DOHH2 (cell line): Measurements from ENCODE around the gene RPL10.

Experiments used
- H3F3A ChIP-seq: fragments of 200-600 bp; sonication (generic), shearing (Covaris generic); 2 replicates; pipeline ENCODE4 v1.6.0; 2016; ENCODE audit warnings: antibody characterized with exemption, mild to moderate bottlenecking; ENCODE audit not compliant: control insufficient read depth, insufficient read depth
- H3K27ac ChIP-seq: fragments of 200-600 bp; sonication (generic); 2 replicates; pipeline ENCODE4 v1.5.1; 2014; ENCODE audit warnings: low read depth, mild to moderate bottlenecking, low read length, moderate library complexity
- H3K27me3 ChIP-seq: fragments of 200-600 bp; sonication (generic); 2 replicates; pipeline ENCODE4 v1.6.1; 2014; ENCODE audit warnings: mild to moderate bottlenecking, low read length, mixed read lengths; ENCODE audit not compliant: control insufficient read depth
- H3K36me3 ChIP-seq: fragments of 200-600 bp; sonication (generic); 2 replicates; pipeline ENCODE4 v1.6.1; 2014; ENCODE audit warnings: mild to moderate bottlenecking, low read length, moderate library complexity, mixed read lengths; ENCODE audit not compliant: control insufficient read depth
- H3K4me1 ChIP-seq: fragments of 200-600 bp; sonication (generic); 2 replicates; pipeline ENCODE4 v1.6.1; 2014; ENCODE audit warnings: mild to moderate bottlenecking, low read length, mixed read lengths; ENCODE audit not compliant: control insufficient read depth
- H3K4me2 ChIP-seq: fragments of 200-600 bp; sonication (generic); 2 replicates; pipeline ENCODE4 v1.6.0; 2014; ENCODE audit warnings: mild to moderate bottlenecking, low read length, moderate library complexity
- H3K4me3 ChIP-seq: fragments of 200-600 bp; sonication (generic); 2 replicates; pipeline ENCODE4 v1.5.1; 2014; ENCODE audit warnings: mild to moderate bottlenecking, low read length, mixed read lengths
- H3K79me2 ChIP-seq: fragments of 200-600 bp; sonication (generic); 2 replicates; pipeline ENCODE4 v1.6.1; 2014; ENCODE audit warnings: mild to moderate bottlenecking, low read length, mixed read lengths; ENCODE audit not compliant: control insufficient read depth
- H3K9me2 ChIP-seq: fragments of 200-600 bp; sonication (generic); replicated peaks from 2 replicates; pipeline ENCODE4 v1.6.1; 2014; ENCODE audit warnings: mild to moderate bottlenecking, low read length, mixed read lengths; ENCODE audit not compliant: control insufficient read depth
- H3K9me3 ChIP-seq: fragments of 200-600 bp; sonication (generic); 2 replicates; pipeline ENCODE4 v1.6.1; 2014; ENCODE audit warnings: antibody characterized with exemption, low read length, mixed read lengths; ENCODE audit not compliant: control insufficient read depth, insufficient read depth
- H4K20me1 ChIP-seq: fragments of 200-600 bp; sonication (generic); 2 replicates; pipeline ENCODE4 v1.6.0; 2014; ENCODE audit warnings: low read depth, mild to moderate bottlenecking, antibody characterized with exemption, low read length, moderate library complexity; ENCODE audit not compliant: control insufficient read depth, insufficient read depth
- CTCF ChIP-seq: fragments of 200-600 bp; sonication (generic); IDR thresholded peaks from one replicate; pipeline ENCODE4 v1.5.1; 2014; ENCODE audit warnings: antibody characterized with exemption, mild to moderate bottlenecking, low read depth, low read length; ENCODE audit not compliant: poor library complexity, severe bottlenecking
- EZH2phosphoT487 ChIP-seq: fragments of 200-600 bp; sonication (generic); IDR thresholded peaks from 2 replicates; pipeline ENCODE4 v1.6.1; 2017; ENCODE audit warnings: borderline replicate concordance, mild to moderate bottlenecking, antibody characterized with exemption, low read length, moderate library complexity, mixed read lengths

Gene RPL10

DNA sequence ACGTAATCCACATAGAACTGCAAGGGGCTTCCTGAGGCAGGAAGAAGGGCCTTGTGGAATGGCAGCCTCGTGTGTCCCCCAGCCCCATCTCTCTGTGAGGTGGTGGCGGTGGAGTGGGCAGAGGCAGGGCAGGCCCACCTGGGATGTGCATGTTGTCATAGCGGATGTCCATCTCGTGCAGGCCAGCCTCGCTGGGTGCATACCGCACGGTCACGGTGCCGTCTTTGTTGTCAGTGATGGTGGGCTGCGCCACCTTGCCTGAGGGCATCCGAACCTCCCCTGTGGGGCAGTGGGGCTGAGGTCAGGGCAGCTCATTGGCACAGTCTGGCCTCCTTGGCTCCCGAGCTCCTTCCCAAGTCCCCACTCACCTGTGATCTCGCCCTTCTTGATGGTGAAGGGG, 44.2 kb upstream of the RPL10 start:
- H3K9me3 ChIP-seq, result no peaks in the 10 kb centered on the region
- H4K20me1 ChIP-seq, result no peaks in the 10 kb centered on the region
- no peak overlapping the region for H3K4me2 ChIP-seq
- no peaks in the 10 kb centered on the region for H3K27me3 ChIP-seq
- TF ChIP-seq CTCF, result no peak
- TF ChIP-seq EZH2phosphoT487, result no peak
- no peaks in the 10 kb centered on the region for H3K4me1 ChIP-seq
- peaks cover 10% of the 10 kb centered on the region; the same call in 1 of the 2 replicates for H3K36me3 ChIP-seq
- no peak overlapping the region for H3K27ac ChIP-seq
- H3K9me2 ChIP-seq, result no peaks in the 10 kb centered on the region
- no peak overlapping the region for H3K4me3 ChIP-seq
- no peaks in the 10 kb centered on the region for H3K79me2 ChIP-seq
- no peaks in the 10 kb centered on the region for H3F3A ChIP-seq

DNA sequence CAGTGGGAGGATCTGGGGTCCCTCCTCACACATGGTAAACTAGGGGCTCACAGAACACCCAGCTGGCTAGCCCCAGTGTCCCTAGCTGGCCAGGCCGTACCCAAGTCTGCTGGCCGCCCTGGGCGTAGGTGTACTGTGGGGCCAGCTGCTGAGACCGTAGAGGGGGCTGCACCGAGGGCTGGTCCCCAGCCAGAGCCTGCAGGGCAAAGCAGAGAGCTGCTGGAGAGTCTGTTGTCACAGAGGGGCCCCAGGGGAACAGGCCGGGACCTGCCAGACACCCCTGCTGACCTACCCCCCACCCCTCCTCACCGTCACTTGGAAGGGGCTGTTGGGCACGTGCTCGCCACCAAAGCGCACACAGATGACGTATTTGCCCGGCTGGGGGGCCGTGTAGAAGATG, 43.7 kb upstream of the RPL10 start:
- Histone ChIP-seq H3K27me3 (no peaks in the 10 kb centered on the region), H3K36me3 (peaks cover 11% of the 10 kb centered on the region; the same call in 1 of the 2 replicates), H3F3A (no peaks in the 10 kb centered on the region), H3K4me2 (no peak overlapping the region), H3K27ac (no peak overlapping the region), H3K79me2 (no peaks in the 10 kb centered on the region), H3K4me1 (no peaks in the 10 kb centered on the region), H3K9me2 (no peaks in the 10 kb centered on the region), H4K20me1 (no peaks in the 10 kb centered on the region), H3K9me3 (no peaks in the 10 kb centered on the region), H3K4me3 (no peak overlapping the region)
- TF ChIP-seq EZH2phosphoT487, result no peak

DNA sequence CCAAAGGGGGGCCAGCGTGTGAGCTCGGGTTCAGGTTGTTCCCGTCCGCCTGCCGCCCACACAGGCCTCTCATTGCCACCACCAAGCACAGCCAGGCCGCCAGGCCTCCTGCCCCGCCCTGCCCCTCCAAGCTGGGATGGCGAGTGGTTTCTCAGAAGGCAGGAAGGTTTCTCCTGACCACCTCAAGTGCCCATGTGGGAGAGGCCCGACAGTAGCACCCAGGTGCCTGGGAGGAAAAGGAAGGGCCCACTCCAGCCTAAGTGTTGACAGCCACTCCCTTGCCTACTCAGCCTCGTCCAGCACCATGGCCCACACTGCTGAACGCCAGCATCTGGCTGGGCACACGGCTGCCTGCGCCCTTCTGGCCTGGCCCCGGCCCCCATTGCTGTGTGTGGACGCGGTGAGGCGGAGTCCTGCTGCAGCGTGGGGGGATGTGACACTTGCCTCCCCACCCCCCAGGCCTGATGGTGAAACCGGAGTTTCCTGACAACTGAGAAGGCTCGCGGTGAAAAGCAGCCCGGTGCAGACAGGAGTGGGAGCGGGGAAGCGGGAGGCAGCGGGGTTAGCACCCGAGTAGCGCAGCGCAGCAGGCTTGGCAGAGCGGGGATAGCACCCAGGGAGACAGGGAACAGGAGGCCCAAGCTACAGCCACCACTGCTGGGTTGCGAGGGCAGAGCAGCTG, 42.9 kb upstream of the RPL10 start:
- H3K9me2 ChIP-seq, result no peaks in the 10 kb centered on the region
- no peaks in the 10 kb centered on the region for H3K9me3 ChIP-seq
- no peaks in the 10 kb centered on the region for H3K79me2 ChIP-seq
- peaks cover 11% of the 10 kb centered on the region; the same call in 1 of the 2 replicates for H3K36me3 ChIP-seq
- H3K4me2 ChIP-seq, result no peak overlapping the region
- H4K20me1 ChIP-seq, result no peaks in the 10 kb centered on the region
- H3F3A ChIP-seq, result no peaks in the 10 kb centered on the region
- no peak overlapping the region for H3K4me3 ChIP-seq
- H3K4me1 ChIP-seq, result no peaks in the 10 kb centered on the region
- H3K27ac ChIP-seq, result no peak overlapping the region
- no peaks in the 10 kb centered on the region for H3K27me3 ChIP-seq
- no peak for TF ChIP-seq EZH2phosphoT487

DNA sequence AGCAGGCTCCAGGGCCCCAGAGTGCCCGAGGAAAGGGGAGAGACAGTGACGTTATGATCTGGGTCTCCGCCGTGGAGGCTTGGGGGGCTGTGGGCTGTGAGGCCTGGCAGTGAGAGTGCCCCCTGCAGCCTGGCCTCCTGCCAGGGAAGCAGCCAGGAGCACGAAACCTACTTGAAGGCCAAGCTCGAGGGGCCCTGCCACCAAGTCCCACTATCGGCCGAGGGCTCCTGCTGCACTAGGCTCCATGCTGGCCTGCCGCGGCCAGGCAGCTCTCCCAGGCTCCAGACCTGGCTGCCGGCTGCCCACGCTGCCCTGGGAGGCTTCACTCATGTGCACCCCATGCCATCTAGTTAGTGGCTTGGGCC, 42.4 kb upstream of the RPL10 start:
- H3F3A ChIP-seq, result no peaks in the 10 kb centered on the region
- no peak overlapping the region for H3K27ac ChIP-seq
- no peak for TF ChIP-seq EZH2phosphoT487
- no peak for TF ChIP-seq CTCF
- no peaks in the 10 kb centered on the region for H4K20me1 ChIP-seq
- no peaks in the 10 kb centered on the region for H3K9me3 ChIP-seq
- H3K4me3 ChIP-seq, result no peak overlapping the region
- no peaks in the 10 kb centered on the region for H3K9me2 ChIP-seq
- no peaks in the 10 kb centered on the region for H3K27me3 ChIP-seq
- no peak overlapping the region for H3K4me2 ChIP-seq
- H3K79me2 ChIP-seq, result no peaks in the 10 kb centered on the region
- H3K4me1 ChIP-seq, result no peaks in the 10 kb centered on the region
- peaks cover 8% of the 10 kb centered on the region; the same call in 1 of the 2 replicates for H3K36me3 ChIP-seq
